ENCODE results near the gene NKD1. TPM values are rescaled to one million over a fixed set of nuclear protein-coding genes. Genes with fewer than 3 reads are reported as not detected.
A peak's percentile ranks its signal among the peaks of the same experiment; 100 is the strongest.

NKD1 gene
- total and polyA plus RNA-seq, 3 experiments from 2014 or later, result 0.45 to 1.5 (median 1.2) TPM

- Histone ChIP-seq H3K9me3 (ENCODE audit: low read length) (no peaks in the 10 kb centered on the region), H3K36me3 (ENCODE audit: insufficient read depth, low read length) (no peaks in the 10 kb centered on the region), H3K27me3 (ENCODE audit: insufficient read depth, low read length, poor library complexity, severe bottlenecking) (no peaks in the 10 kb centered on the region), H3K4me3 (ENCODE audit: low read length) (no peak overlapping the region), H3K27ac (ENCODE audit: low read depth, low read length) (no peak overlapping the region), H3K4me1 (ENCODE audit: insufficient read depth, low read length) (peaks cover 24% of the 10 kb centered on the region)
- Mint-ChIP-seq H3K27me3 (peaks cover 4 to 9% of the 10 kb centered on the region in 2 donors), H3K27ac (peak overlapping the region in 7 of 8 donors; percentile 34 to 83 (median 76)), H3K4me3 (peak overlapping the region in 1 of 7 donors; percentile 37), H3K9me3 (peaks cover 2 to 8% (median 5%) of the 10 kb centered on the region in 5 donors), H3K4me1 (peaks cover 9 to 35% (median 26%) of the 10 kb centered on the region in 3 donors), H3K36me3 (peaks cover 0 to 3% (median 3%) of the 10 kb centered on the region in 3 donors)
- ChIA-PET CTCF (no interaction called here), POLR2A (no interaction called here)
- no peak for DNase-seq
Measured at GRCh38 chr16:50546125-50546524, 2.1 kb upstream of the NKD1 start.

DNA sequence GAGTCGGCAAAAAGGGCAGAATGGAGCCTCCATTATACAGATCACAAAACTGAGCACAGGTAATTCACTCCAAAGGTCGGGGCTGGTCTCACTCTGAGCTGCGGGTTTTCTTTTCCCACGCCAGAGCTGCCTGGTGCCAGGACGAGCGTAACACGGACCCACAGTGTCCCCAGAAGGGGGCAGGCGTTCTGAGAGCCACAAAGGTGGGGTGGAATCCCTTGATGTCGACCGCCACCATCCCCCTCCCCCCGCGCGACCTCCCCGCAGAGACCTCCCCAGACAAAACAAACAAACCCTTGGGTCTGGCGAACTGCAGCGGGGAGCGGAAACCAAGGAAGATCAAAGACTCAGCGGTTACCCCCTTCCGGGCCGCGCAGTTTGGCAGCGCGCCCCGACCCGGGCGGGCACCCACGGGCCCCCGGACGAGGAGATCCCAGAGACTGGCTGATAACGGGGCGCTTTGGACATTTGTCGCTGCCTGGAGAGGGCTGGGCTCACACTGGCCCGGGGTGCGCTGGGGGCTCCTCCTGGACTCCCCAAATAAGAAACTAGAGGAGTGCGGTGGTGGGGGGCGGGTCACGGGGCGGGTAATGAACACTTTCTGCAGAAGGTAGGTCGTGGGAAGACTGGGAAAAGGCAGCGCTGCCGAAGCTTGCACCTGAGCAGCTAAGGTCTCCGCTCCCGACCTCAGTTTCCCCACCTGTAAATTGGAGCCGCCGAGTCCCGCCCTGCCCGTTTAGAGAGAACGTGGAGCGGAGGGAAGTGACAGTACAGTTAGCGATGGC lies 664 bp upstream of the NKD1 start:
- Mint-ChIP-seq H3K27me3 (peaks cover 4 to 9% of the 10 kb centered on the region in 2 donors), H3K4me1 (peaks cover 9 to 35% (median 26%) of the 10 kb centered on the region in 3 donors), H3K27ac (peak overlapping the region; percentile 32 to 99 (median 92)), H3K36me3 (peaks cover 0 to 4% (median 3%) of the 10 kb centered on the region in 3 donors), H3K4me3 (peak overlapping the region; percentile 76 to 96 (median 88)), H3K9me3 (peaks cover 2 to 8% (median 5%) of the 10 kb centered on the region in 5 donors)
- Histone ChIP-seq H3K27me3 (ENCODE audit: insufficient read depth, low read length, poor library complexity, severe bottlenecking) (no peaks in the 10 kb centered on the region), H3K9me3 (ENCODE audit: low read length) (no peaks in the 10 kb centered on the region), H3K4me3 (ENCODE audit: low read length) (peak overlapping the region; percentile 55), H3K4me1 (ENCODE audit: insufficient read depth, low read length) (peaks cover 24% of the 10 kb centered on the region), H3K36me3 (ENCODE audit: insufficient read depth, low read length) (no peaks in the 10 kb centered on the region), H3K27ac (ENCODE audit: low read depth, low read length) (no peak overlapping the region)
- DNase-seq, result peak; percentile 78 to 93 (median 92)
- CTCF ChIA-PET, result interaction anchor here (1.0 to 1.3 kb wide), 2 partner anchors 118 to 133 kb away, joined by 3 to 4 read pairs; partner anchors contain the start of gene SNX20
- POLR2A ChIA-PET, result interaction anchor here (1.0 kb wide), 1 partner anchor 119 kb away, joined by 4 read pairs; no protein-coding TSS in a partner anchor

DNA sequence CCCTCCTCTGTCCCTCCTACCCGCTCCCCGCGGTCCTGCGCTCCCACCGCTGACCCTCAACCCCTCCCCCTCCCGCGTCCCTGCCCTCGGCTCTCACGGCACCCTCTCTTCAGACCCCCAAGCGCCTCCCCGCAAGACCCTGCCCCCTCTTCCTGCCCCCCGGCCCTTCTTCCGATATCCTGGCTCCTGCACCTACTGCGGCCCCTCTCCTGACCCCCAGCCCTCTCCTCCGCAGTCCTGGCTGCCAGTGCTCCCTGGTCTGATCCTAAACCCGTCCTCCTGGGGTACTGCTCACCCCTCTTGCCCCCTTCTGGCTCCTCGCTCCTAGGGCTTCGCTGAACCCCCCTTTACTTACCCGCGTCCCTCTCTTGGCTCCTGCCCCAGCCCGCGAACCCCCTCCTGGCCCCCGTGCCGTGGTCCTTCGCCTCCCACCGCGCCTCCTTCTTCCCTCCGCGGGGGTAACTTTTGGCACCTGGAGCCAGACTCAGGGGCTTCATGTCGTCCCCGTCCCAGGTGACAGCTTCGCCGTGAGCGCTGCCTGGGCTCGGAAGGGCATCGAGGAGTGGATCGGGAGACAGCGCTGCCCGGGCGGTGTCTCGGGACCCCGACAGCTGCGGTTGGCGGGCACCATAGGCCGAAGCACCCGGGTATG lies 839 bp downstream of the NKD1 start:
- H3K4me1 Mint-ChIP-seq, result peaks cover 9 to 35% (median 26%) of the 10 kb centered on the region in 3 donors
- H3K4me1 ChIP-seq (ENCODE audit: insufficient read depth, low read length), result peaks cover 24% of the 10 kb centered on the region
- no peaks in the 10 kb centered on the region for H3K36me3 ChIP-seq (ENCODE audit: insufficient read depth, low read length)
- H3K27ac Mint-ChIP-seq, result peak overlapping the region in 6 of 8 donors; percentile 34 to 66 (median 48)
- peak overlapping the region; percentile 37 for H3K4me3 ChIP-seq (ENCODE audit: low read length)
- no peaks in the 10 kb centered on the region for H3K9me3 ChIP-seq (ENCODE audit: low read length)
- POLR2A ChIA-PET, result no interaction called here
- H3K27me3 ChIP-seq (ENCODE audit: insufficient read depth, low read length, poor library complexity, severe bottlenecking), result no peaks in the 10 kb centered on the region
- peaks cover 0 to 7% (median 3%) of the 10 kb centered on the region in 3 donors for H3K36me3 Mint-ChIP-seq
- H3K27me3 Mint-ChIP-seq, result peaks cover 3 to 9% of the 10 kb centered on the region in 2 donors
- peak in 1 of 5 donors; percentile 22 for DNase-seq
- peak overlapping the region; percentile 40 to 89 (median 75) for H3K4me3 Mint-ChIP-seq
- no peak overlapping the region for H3K27ac ChIP-seq (ENCODE audit: low read depth, low read length)
- H3K9me3 Mint-ChIP-seq, result peaks cover 0 to 4% (median under 1%) of the 10 kb centered on the region in 5 donors
- CTCF ChIA-PET, result interaction anchor here (1.3 kb wide), 1 partner anchor 117 kb away, joined by 3 read pairs; no protein-coding TSS in a partner anchor

DNA sequence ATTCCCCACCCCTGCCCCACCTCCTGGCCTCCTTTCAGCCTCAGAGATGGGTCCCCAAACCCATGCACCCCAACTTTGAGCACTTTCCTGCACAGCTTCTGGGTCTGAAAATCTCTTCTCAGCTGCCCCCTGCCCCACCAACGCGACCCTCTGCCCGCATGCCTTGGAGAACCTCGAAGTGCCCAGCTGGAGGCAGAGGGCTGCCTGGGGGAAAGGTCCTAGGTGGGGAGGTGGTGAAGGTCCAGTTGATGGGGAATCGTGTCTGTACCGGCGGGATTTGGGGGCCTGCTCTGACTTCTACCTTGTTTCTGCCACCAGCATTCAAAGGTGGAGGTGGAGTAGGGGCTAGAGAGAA lies 1.3 kb downstream of the NKD1 start:
- peak overlapping the region in 7 of 8 donors; percentile 29 to 81 (median 63) for H3K27ac Mint-ChIP-seq
- peak overlapping the region; percentile 43 to 89 (median 71) for H3K4me3 Mint-ChIP-seq
- H3K27me3 ChIP-seq (ENCODE audit: insufficient read depth, low read length, poor library complexity, severe bottlenecking), result no peaks in the 10 kb centered on the region
- peaks cover 0 to 4% (median 3%) of the 10 kb centered on the region in 3 donors for H3K36me3 Mint-ChIP-seq
- peaks cover 24% of the 10 kb centered on the region for H3K4me1 ChIP-seq (ENCODE audit: insufficient read depth, low read length)
- DNase-seq, result no peak
- H3K4me1 Mint-ChIP-seq, result peaks cover 9 to 35% (median 26%) of the 10 kb centered on the region in 3 donors
- H3K9me3 Mint-ChIP-seq, result peaks cover 0 to 4% (median 0%) of the 10 kb centered on the region in 5 donors
- peaks cover 0 to 8% of the 10 kb centered on the region in 2 donors for H3K27me3 Mint-ChIP-seq
- H3K27ac ChIP-seq (ENCODE audit: low read depth, low read length), result no peak overlapping the region
- no peaks in the 10 kb centered on the region for H3K9me3 ChIP-seq (ENCODE audit: low read length)
- ChIA-PET POLR2A (no interaction called here), CTCF (interaction anchor here (1.3 kb wide), 1 partner anchor 117 kb away, joined by 3 read pairs; no protein-coding TSS in a partner anchor)
- no peaks in the 10 kb centered on the region for H3K36me3 ChIP-seq (ENCODE audit: insufficient read depth, low read length)
- peak overlapping the region; percentile 37 for H3K4me3 ChIP-seq (ENCODE audit: low read length)

DNA sequence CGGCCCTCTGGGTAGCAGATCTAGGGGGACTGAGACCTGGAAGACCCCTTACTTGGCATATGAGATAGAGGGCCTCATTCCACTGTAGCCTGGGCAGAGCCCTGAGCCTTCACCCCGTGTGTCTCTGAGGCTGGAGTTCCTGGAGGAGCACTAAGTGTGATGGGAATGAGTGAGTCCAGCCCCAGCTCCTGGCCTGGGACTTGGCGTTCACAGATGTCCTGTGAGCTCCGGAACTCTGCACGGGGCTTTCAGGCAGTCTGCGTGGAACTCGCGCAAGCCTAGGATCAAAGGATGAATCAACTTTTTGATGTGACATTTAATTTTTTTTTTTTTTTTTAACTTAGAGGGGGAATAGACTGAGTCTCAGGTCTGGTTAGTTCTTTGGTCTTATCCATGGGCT lies 1.8 kb downstream of the NKD1 start:
- CTCF ChIA-PET, result interaction anchor here (1.3 kb wide), 1 partner anchor 116 kb away, joined by 3 read pairs; no protein-coding TSS in a partner anchor

DNA sequence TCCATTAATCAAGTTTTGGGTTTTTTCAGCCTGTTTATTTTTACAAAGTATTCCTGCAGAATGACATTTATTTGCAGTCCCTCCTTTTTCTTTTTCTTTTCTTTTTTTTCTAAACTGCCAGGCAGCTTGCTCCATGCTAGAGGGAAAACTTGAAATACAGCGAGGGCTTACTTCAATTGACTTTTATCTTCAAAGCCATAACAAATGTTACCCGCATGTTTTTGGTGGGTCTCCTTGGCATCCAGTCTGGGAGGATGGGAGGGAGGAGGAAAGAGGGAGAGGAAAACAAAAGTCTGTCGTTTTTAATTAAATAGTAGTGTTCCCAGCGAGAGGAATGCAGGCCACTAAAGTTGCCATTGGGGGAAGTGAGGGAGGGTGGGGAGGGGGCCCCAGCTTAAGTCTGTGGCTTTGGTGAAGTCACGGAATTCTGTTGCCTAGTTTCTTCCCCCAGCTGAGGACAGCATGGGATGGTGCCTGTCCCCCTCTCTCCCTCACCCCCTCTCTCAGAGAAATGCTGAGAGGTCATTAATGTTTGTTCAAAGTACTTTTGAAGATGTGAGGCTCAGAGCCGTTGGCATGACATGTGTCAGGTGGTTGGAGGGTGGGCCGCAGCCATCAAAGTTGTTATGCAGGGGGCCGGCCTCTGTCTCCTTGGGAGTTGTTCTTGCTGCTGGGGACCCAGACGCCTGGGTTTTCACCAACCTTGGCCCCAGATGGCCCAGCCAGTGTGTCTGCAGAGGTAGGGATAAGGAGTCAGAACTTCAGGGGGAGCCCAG lies 2.9 kb downstream of the NKD1 start:
- Histone ChIP-seq H3K9me3 (ENCODE audit: low read length) (no peaks in the 10 kb centered on the region), H3K4me1 (ENCODE audit: insufficient read depth, low read length) (peaks cover 23% of the 10 kb centered on the region), H3K36me3 (ENCODE audit: insufficient read depth, low read length) (no peaks in the 10 kb centered on the region), H3K27ac (ENCODE audit: low read depth, low read length) (no peak overlapping the region), H3K4me3 (ENCODE audit: low read length) (no peak overlapping the region), H3K27me3 (ENCODE audit: insufficient read depth, low read length, poor library complexity, severe bottlenecking) (no peaks in the 10 kb centered on the region)
- no peak for DNase-seq
- POLR2A ChIA-PET, result no interaction called here
- peaks cover 9 to 32% (median 23%) of the 10 kb centered on the region in 3 donors for H3K4me1 Mint-ChIP-seq
- peaks cover 0 to 6% (median 0%) of the 10 kb centered on the region in 5 donors for H3K9me3 Mint-ChIP-seq
- CTCF ChIA-PET, result no interaction called here
- peaks cover 0 to 7% of the 10 kb centered on the region in 2 donors for H3K27me3 Mint-ChIP-seq
- H3K27ac Mint-ChIP-seq, result peak overlapping the region in 3 of 8 donors; percentile 24 to 82 (median 81)
- H3K4me3 Mint-ChIP-seq, result peak overlapping the region in 2 of 7 donors; percentile 30 to 76
- H3K36me3 Mint-ChIP-seq, result peaks cover 0 to 4% (median 3%) of the 10 kb centered on the region in 3 donors

More for the DNA sequence above, 1.8 kb downstream of the NKD1 start:
- Mint-ChIP-seq H3K27me3 (peaks cover 0 to 8% of the 10 kb centered on the region in 2 donors), H3K9me3 (peaks cover 0 to 6% (median 0%) of the 10 kb centered on the region in 5 donors), H3K4me1 (peaks cover 9 to 35% (median 26%) of the 10 kb centered on the region in 3 donors), H3K27ac (peak overlapping the region in 6 of 8 donors; percentile 50 to 97 (median 70)), H3K36me3 (peaks cover 0 to 4% (median 3%) of the 10 kb centered on the region in 3 donors), H3K4me3 (peak overlapping the region; percentile 43 to 89 (median 71))
- H3K36me3 ChIP-seq (ENCODE audit: insufficient read depth, low read length), result no peaks in the 10 kb centered on the region
- DNase-seq, result peak in 1 of 5 donors; percentile 59
- no peak overlapping the region for H3K27ac ChIP-seq (ENCODE audit: low read depth, low read length)
- no peaks in the 10 kb centered on the region for H3K27me3 ChIP-seq (ENCODE audit: insufficient read depth, low read length, poor library complexity, severe bottlenecking)
- POLR2A ChIA-PET, result no interaction called here
- H3K4me1 ChIP-seq (ENCODE audit: insufficient read depth, low read length), result peaks cover 24% of the 10 kb centered on the region
- H3K9me3 ChIP-seq (ENCODE audit: low read length), result no peaks in the 10 kb centered on the region
- no peak overlapping the region for H3K4me3 ChIP-seq (ENCODE audit: low read length)

DNA sequence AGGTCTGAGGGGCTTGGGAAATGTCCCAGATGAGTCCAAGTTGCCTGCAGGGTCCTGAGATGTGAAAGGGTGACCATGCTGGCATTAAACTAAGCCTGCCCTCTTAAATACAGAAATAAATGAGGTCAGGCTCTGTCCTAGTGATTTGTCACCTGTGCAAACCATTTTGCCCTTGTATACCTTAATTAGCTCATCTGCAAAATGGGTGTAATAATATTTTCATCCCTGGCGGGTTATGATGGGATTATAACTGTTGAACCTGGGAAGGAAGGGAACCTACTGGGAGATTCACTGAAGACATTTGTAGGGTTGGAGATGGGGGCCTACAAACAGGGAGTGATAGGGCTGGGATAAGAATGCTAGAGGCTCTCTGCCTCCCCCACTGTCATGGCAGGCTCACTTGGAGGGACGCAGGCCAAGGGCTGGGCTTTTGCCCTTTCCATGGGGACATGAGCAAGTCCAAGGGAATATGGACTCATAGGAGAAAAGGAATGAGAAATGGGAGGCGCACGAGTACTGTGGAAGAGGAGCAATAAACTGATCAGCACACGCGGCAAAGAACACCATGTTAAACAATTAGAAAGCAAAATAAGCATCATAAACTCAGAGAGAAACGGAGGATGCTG lies 4.4 kb downstream of the NKD1 start:
- Histone ChIP-seq H3K27me3 (ENCODE audit: insufficient read depth, low read length, poor library complexity, severe bottlenecking) (no peaks in the 10 kb centered on the region), H3K36me3 (ENCODE audit: insufficient read depth, low read length) (no peaks in the 10 kb centered on the region), H3K4me1 (ENCODE audit: insufficient read depth, low read length) (peaks cover 9% of the 10 kb centered on the region), H3K9me3 (ENCODE audit: low read length) (no peaks in the 10 kb centered on the region), H3K27ac (ENCODE audit: low read depth, low read length) (no peak overlapping the region), H3K4me3 (ENCODE audit: low read length) (no peak overlapping the region)
- DNase-seq, result no peak
- ChIA-PET CTCF (no interaction called here), POLR2A (no interaction called here)
- Mint-ChIP-seq H3K4me3 (peak overlapping the region in 1 of 7 donors; percentile 79), H3K27ac (no peak overlapping the region), H3K4me1 (peaks cover 0 to 17% (median 12%) of the 10 kb centered on the region in 3 donors), H3K27me3 (no peaks in the 10 kb centered on the region), H3K36me3 (peaks cover 4 to 7% (median 6%) of the 10 kb centered on the region in 3 donors), H3K9me3 (peaks cover 0 to 8% (median 0%) of the 10 kb centered on the region in 5 donors)

Data from CD8-positive, alpha-beta memory T cell (primary cell).